ENCODE data around the gene RDH13. TPM values are rescaled to one million over a fixed set of nuclear protein-coding genes. Genes with fewer than 3 reads are reported as not detected.
"Not testable (repeated sequence)": the region's sequence is repeated elsewhere in the genome, so short reads cannot be mapped to it uniquely, and the experiment has no call there.

Gene RDH13
- total RNA-seq, 1 experiment from 2014 or later: 14.1 TPM

GRCh38 chr19:55020351-55020750 lies 42.6 kb downstream of the RDH13 start:
- DNase-seq (ENCODE audit: extremely low read depth, low read depth): not testable (repeated sequence)

GRCh38 chr19:55018633-55019032 lies 44.3 kb downstream of the RDH13 start:
- no peak for DNase-seq (ENCODE audit: extremely low read depth, low read depth)

- no peak for DNase-seq (ENCODE audit: extremely low read depth, low read depth)
Measured at GRCh38 chr19:55018216-55018615, 44.7 kb downstream of the RDH13 start.

- no peak for DNase-seq (ENCODE audit: extremely low read depth, low read depth)
Measured at GRCh38 chr19:55016017-55016416, 46.9 kb downstream of the RDH13 start.

GRCh38 chr19:55015126-55015525 lies 47.8 kb downstream of the RDH13 start:
- no peak for DNase-seq (ENCODE audit: extremely low read depth, low read depth)

GRCh38 chr19:55014714-55015113 lies 48.2 kb downstream of the RDH13 start:
- no peak for DNase-seq (ENCODE audit: extremely low read depth, low read depth)

- DNase-seq (ENCODE audit: extremely low read depth, low read depth): no peak
Measured at GRCh38 chr19:55013596-55013995, 49.4 kb downstream of the RDH13 start.

- DNase-seq (ENCODE audit: extremely low read depth, low read depth): no peak
Measured at GRCh38 chr19:55012306-55012705, 50.6 kb downstream of the RDH13 start.

- DNase-seq (ENCODE audit: extremely low read depth, low read depth): not testable (repeated sequence)
Measured at GRCh38 chr19:55010561-55010960, 52.4 kb downstream of the RDH13 start.

- DNase-seq (ENCODE audit: extremely low read depth, low read depth): not testable (repeated sequence)
Measured at GRCh38 chr19:55008781-55009180, 54.2 kb downstream of the RDH13 start.

GRCh38 chr19:55008189-55008588 lies 54.8 kb downstream of the RDH13 start:
- not testable (repeated sequence) for DNase-seq (ENCODE audit: extremely low read depth, low read depth)

GRCh38 chr19:55007537-55007936 lies 55.4 kb downstream of the RDH13 start:
- DNase-seq (ENCODE audit: extremely low read depth, low read depth): not testable (repeated sequence)

GRCh38 chr19:55006795-55007194 lies 56.2 kb downstream of the RDH13 start:
- DNase-seq (ENCODE audit: extremely low read depth, low read depth): not testable (repeated sequence)

GRCh38 chr19:55005684-55006488 lies 57.1 kb downstream of the RDH13 start:
- DNase-seq (ENCODE audit: extremely low read depth, low read depth): peak; percentile 8

GRCh38 chr19:55000761-55001160 lies 62.2 kb downstream of the RDH13 start:
- no peak for DNase-seq (ENCODE audit: extremely low read depth, low read depth)

GRCh38 chr19:54998751-54999239 lies 64.2 kb downstream of the RDH13 start:
- DNase-seq (ENCODE audit: extremely low read depth, low read depth): not testable (repeated sequence)

- no peak for DNase-seq (ENCODE audit: extremely low read depth, low read depth)
Measured at GRCh38 chr19:54995561-54995960, 67.4 kb downstream of the RDH13 start.

Other genes starting within 250 kb of the RDH13 start
- not detected in 2 replicates for gene KIR3DL1, start 246.7 kb downstream of the RDH13 start, total RNA-seq (2014; rRNA removed; shearing (Covaris generic))
- gene KIR2DS4, start 230.5 kb downstream of the RDH13 start, total RNA-seq (2014; rRNA removed; shearing (Covaris generic)): not detected in 2 replicates
- not detected in 2 replicates for gene KIR3DL2, start 212.7 kb downstream of the RDH13 start, total RNA-seq (2014; rRNA removed; shearing (Covaris generic))
- gene FCAR, start 188.9 kb downstream of the RDH13 start, total RNA-seq (2014; rRNA removed; shearing (Covaris generic)): not detected in 2 replicates
- gene NCR1, start 157.0 kb downstream of the RDH13 start, total RNA-seq (2014; rRNA removed; shearing (Covaris generic)): not detected in 2 replicates
- not detected in 2 replicates for gene NLRP7, start 115.6 kb downstream of the RDH13 start, total RNA-seq (2014; rRNA removed; shearing (Covaris generic))
- gene NLRP2, start 96.8 kb downstream of the RDH13 start, total RNA-seq (2014; rRNA removed; shearing (Covaris generic)): not detected in 2 replicates
- gene GP6, start 24.9 kb downstream of the RDH13 start, total RNA-seq (2014; rRNA removed; shearing (Covaris generic)): 0.17 TPM in 1 of 2 replicates, not detected in the other
- gene EPS8L1, start 12.7 kb upstream of the RDH13 start, total RNA-seq (2014; rRNA removed; shearing (Covaris generic)): 3.9 and 5.4 TPM in 2 replicates
- gene PPP1R12C, start 54.5 kb upstream of the RDH13 start, total RNA-seq (2014; rRNA removed; shearing (Covaris generic)): 22.2 and 25.0 TPM in 2 replicates
- 18.6 and 25.1 TPM in 2 replicates for gene TNNT1, start 86.1 kb upstream of the RDH13 start, total RNA-seq (2014; rRNA removed; shearing (Covaris generic))
- 1.2 and 4.5 TPM in 2 replicates for gene TNNI3, start 94.6 kb upstream of the RDH13 start, total RNA-seq (2014; rRNA removed; shearing (Covaris generic))
- 7.8 and 8.9 TPM in 2 replicates for gene DNAAF3, start 103.5 kb upstream of the RDH13 start, total RNA-seq (2014; rRNA removed; shearing (Covaris generic))
- 0.20 and 0.30 TPM in 2 replicates for gene SYT5, start 117.1 kb upstream of the RDH13 start, total RNA-seq (2014; rRNA removed; shearing (Covaris generic))
- gene PTPRH, start 146.4 kb upstream of the RDH13 start, total RNA-seq (2014; rRNA removed; shearing (Covaris generic)): 31.9 and 34.0 TPM in 2 replicates
- 1.8 and 2.3 TPM in 2 replicates for gene TMEM86B, start 165.6 kb upstream of the RDH13 start, total RNA-seq (2014; rRNA removed; shearing (Covaris generic))
- 32.6 and 33.6 TPM in 2 replicates for gene PPP6R1, start 195.9 kb upstream of the RDH13 start, total RNA-seq (2014; rRNA removed; shearing (Covaris generic))
- gene HSPBP1, start 217.0 kb upstream of the RDH13 start, total RNA-seq (2014; rRNA removed; shearing (Covaris generic)): 33.4 and 37.1 TPM in 2 replicates
- 3.8 and 5.7 TPM in 2 replicates for gene BRSK1, start 220.8 kb upstream of the RDH13 start, total RNA-seq (2014; rRNA removed; shearing (Covaris generic))